A549 (cell line): Measurements from ENCODE around the gene ARL14.

ENCODE experiments used
- BHLHE40 ChIP-seq: IDR thresholded peaks from 2 replicates; pipeline ENCODE4 v1.6.1; 2012; ENCODE audit warnings: low read depth, low read length, inconsistent platforms
- CBX2 ChIP-seq: fragments of 200-600 bp; sonication (generic); IDR thresholded peaks from 2 replicates; pipeline ENCODE4 v1.6.1; 2016; ENCODE audit warnings: low read depth, mild to moderate bottlenecking, borderline replicate concordance
- CEBPB ChIP-seq, 2 experiments: fragments of >200 bp in 1 of 2; sonication (Bioruptor Twin) in 1 of 2; formaldehyde crosslinking in 1 of 2; IDR thresholded peaks; 2 replicates each; pipeline ENCODE4 v1.6.1; 2012 to 2016
- CTCF ChIP-seq: fragments of >200 bp; sonication (Bioruptor Twin); formaldehyde crosslinking; IDR thresholded peaks from 3 replicates; pipeline ENCODE4 v1.5.1; 2016
- EP300 ChIP-seq, 2 experiments: fragments of >200 bp; sonication (Bioruptor Twin); formaldehyde crosslinking; IDR thresholded peaks; 2 replicates in 1 of 2; 3 replicates in 1 of 2; pipeline ENCODE4 v1.6.1; 2016 to 2017
- KDM1A ChIP-seq: fragments of 200-600 bp; sonication (generic); IDR thresholded peaks from 2 replicates; pipeline ENCODE4 v1.6.1; 2016; ENCODE audit warnings: low read depth, mild to moderate bottlenecking
- MAFK ChIP-seq: fragments of 450-650 bp; IDR thresholded peaks from 2 replicates; pipeline ENCODE4 v1.6.1; 2014; ENCODE audit not compliant: partially characterized antibody
- MYC ChIP-seq: IDR thresholded peaks from 2 replicates; pipeline ENCODE4 v1.6.1; 2012; ENCODE audit warnings: mild to moderate bottlenecking, inconsistent platforms, low read length, improper control_type of control experiment, borderline replicate concordance
- NFE2L2 ChIP-seq: fragments of 150-350 bp; conservative IDR thresholded peaks from 2 replicates; pipeline ENCODE4 v1.6.1; 2014; ENCODE audit warnings: low read length
- RNF2 ChIP-seq: fragments of 200-600 bp; sonication (generic); IDR thresholded peaks from 2 replicates; pipeline ENCODE4 v1.6.1; 2016; ENCODE audit warnings: low read depth, mild to moderate bottlenecking, antibody characterized with exemption, moderate library complexity, borderline replicate concordance
- SREBF2 ChIP-seq: fragments of 450-650 bp; IDR thresholded peaks from 2 replicates; pipeline ENCODE4 v1.6.1; 2014; ENCODE audit warnings: mild to moderate bottlenecking, moderate library complexity
- ZSCAN20 ChIP-seq: fragments of 250-450 bp; sonication (Bioruptor Pico); IDR thresholded peaks from 2 replicates; pipeline ENCODE4 v1.8.0; 2022; ENCODE audit warnings: mild to moderate bottlenecking, moderate library complexity

GRCh38 chr3:160665784-160666526, 11.0 kb upstream of the ARL14 start:
- TF ChIP-seq KDM1A (no peak), CEBPB (IDR thresholded peaks at IDR 0.05) (no peak), NFE2L2 (no peak), EP300 (IDR thresholded peaks at IDR 0.05) (no peak), MYC (no peak), CTCF (no peak), CBX2 (no peak), MAFK (no peak), RNF2 (no peak), SREBF2 (no peak), BHLHE40 (no peak), ZSCAN20 (CRISPR knock-in tag) (no peak)
